IMR-90 (cell line): ENCODE data around the gene KCNQ1. TPM values are rescaled to one million over a fixed set of nuclear protein-coding genes. Genes with fewer than 3 reads are reported as not detected.
A peak's percentile ranks its signal among the peaks of the same experiment; 100 is the strongest.

Source experiments
- ATAC-seq: fragments of 200-7000 bp; cut with Tn5 transposase; 2 replicates; pipeline ENCODE4 v1.9.1; 2020; ENCODE audit warnings: low read depth, mild to moderate bottlenecking, moderate library complexity
- BruUV-seq: library from RNA; stranded (reverse); fragments of 400-500 nt; replicated peaks from 2 replicates; lab custom pipeline; 2021; lab: Mats Ljungman, UMichigan
- CTCF ChIA-PET: fragments of 300-600 bp; formaldehyde crosslinking; extraction: SDS; loops from one replicate; lab custom pipeline; 2021; ENCODE audit warnings: antibody characterized with exemption; lab: Yijun Ruan, JAX
- POLR2A ChIA-PET: fragments of 300-600 bp; sonication (Branson Sonifier 250); formaldehyde crosslinking; loops from one replicate; lab custom pipeline; 2022; ENCODE audit warnings: antibody characterized with exemption; ENCODE audit not compliant: unreplicated experiment; lab: Charles Lee
- DNase-seq: peaks from one replicate; pipeline ENCODE4 v3.0.0; 2013
- H2AFZ ChIP-seq: replicated peaks from 2 replicates; pipeline ENCODE3; 2013; ENCODE audit warnings: low read length, mild to moderate bottlenecking; ENCODE audit not compliant: poor library complexity
- H2AK5ac ChIP-seq: 2 replicates; pipeline ENCODE4 v1.6.1; 2013; ENCODE audit warnings: low read depth, low read length, inconsistent platforms
- H2AK9ac ChIP-seq: replicated peaks from 2 replicates; pipeline ENCODE3; 2013; ENCODE audit warnings: mild to moderate bottlenecking, low read depth, low read length, moderate library complexity; ENCODE audit not compliant: poor library complexity
- H2BK120ac ChIP-seq: 2 replicates; pipeline ENCODE4 v1.6.1; 2013; ENCODE audit warnings: low read depth, low read length, inconsistent platforms
- H2BK15ac ChIP-seq: 3 replicates; pipeline ENCODE4 v1.6.1; 2013; ENCODE audit warnings: low read depth, low read length, inconsistent platforms
- H2BK20ac ChIP-seq: 2 replicates; pipeline ENCODE4 v1.6.1; 2013; ENCODE audit warnings: low read depth, mild to moderate bottlenecking, inconsistent platforms, low read length, moderate library complexity
- H2BK5ac ChIP-seq: 2 replicates; pipeline ENCODE4 v1.6.1; 2013; ENCODE audit warnings: mild to moderate bottlenecking, low read depth, low read length, inconsistent platforms; ENCODE audit not compliant: poor library complexity, severe bottlenecking
- H3K14ac ChIP-seq: replicated peaks from 2 replicates; pipeline ENCODE4 v1.6.1; 2013; ENCODE audit warnings: low read depth, low read length, inconsistent platforms
- H3K18ac ChIP-seq: 2 replicates; pipeline ENCODE4 v1.6.1; 2013; ENCODE audit warnings: low read depth, low read length, control low read depth
- H3K23ac ChIP-seq: 2 replicates; pipeline ENCODE4 v1.6.1; 2013; ENCODE audit warnings: low read depth, low read length, inconsistent platforms
- H3K27ac ChIP-seq: 2 replicates; pipeline ENCODE4 v1.5.1; 2013; ENCODE audit warnings: mild to moderate bottlenecking, control low read depth, low read length; ENCODE audit not compliant: insufficient read depth
- H3K27me3 ChIP-seq: 2 replicates; pipeline ENCODE4 v1.6.1; 2013; ENCODE audit warnings: low read length; ENCODE audit not compliant: control insufficient read depth, insufficient read depth
- H3K36me3 ChIP-seq: 2 replicates; pipeline ENCODE4 v1.6.1; 2013; ENCODE audit warnings: low read length, mixed read lengths; ENCODE audit not compliant: control insufficient read depth, insufficient read depth
- H3K4ac ChIP-seq: 2 replicates; pipeline ENCODE4 v1.6.1; 2013; ENCODE audit warnings: low read depth, low read length, inconsistent platforms
- H3K4me1 ChIP-seq: 2 replicates; pipeline ENCODE4 v1.6.1; 2013; ENCODE audit warnings: low read length, mixed read lengths; ENCODE audit not compliant: control insufficient read depth, insufficient read depth
- H3K4me2 ChIP-seq: 2 replicates; pipeline ENCODE4 v1.6.1; 2013; ENCODE audit warnings: low read depth, mild to moderate bottlenecking, control low read depth, low read length, moderate library complexity
- H3K4me3 ChIP-seq: 2 replicates; pipeline ENCODE4 v1.5.1; 2013; ENCODE audit warnings: low read depth, mild to moderate bottlenecking, control low read depth, low read length, moderate library complexity; ENCODE audit not compliant: insufficient read depth
- H3K56ac ChIP-seq: 2 replicates; pipeline ENCODE4 v1.6.1; 2013; ENCODE audit warnings: low read length, inconsistent platforms; ENCODE audit not compliant: insufficient read depth; ENCODE audit errors: extremely low read depth
- H3K79me1 ChIP-seq, 2 experiments: 2 replicates each; pipeline ENCODE4 v1.6.1; 2013; ENCODE audit warnings: low read length in 2 of 2, inconsistent platforms in 1 of 2, low read depth in 1 of 2
- H3K9ac ChIP-seq: 2 replicates; pipeline ENCODE4 v1.6.1; 2013; ENCODE audit warnings: low read depth, low read length, control low read depth
- H3K9me1 ChIP-seq: 2 replicates; pipeline ENCODE4 v1.6.1; 2013; ENCODE audit warnings: low read length, inconsistent platforms; ENCODE audit not compliant: insufficient read depth
- H3K9me3 ChIP-seq: 2 replicates; pipeline ENCODE4 v1.6.1; 2013; ENCODE audit warnings: low read length; ENCODE audit not compliant: control insufficient read depth, insufficient read depth
- H4K20me1 ChIP-seq: 2 replicates; pipeline ENCODE4 v1.6.1; 2013; ENCODE audit warnings: low read length, inconsistent platforms; ENCODE audit not compliant: insufficient read depth
- H4K5ac ChIP-seq: 2 replicates; pipeline ENCODE4 v1.6.1; 2013; ENCODE audit warnings: mild to moderate bottlenecking, low read depth, low read length, control low read depth
- H4K8ac ChIP-seq, 2 experiments: 2 replicates each; pipeline ENCODE4 v1.6.1; 2013; ENCODE audit warnings: low read depth in 2 of 2, low read length in 2 of 2, control low read depth in 1 of 2, inconsistent platforms in 1 of 2
- H4K91ac ChIP-seq: 2 replicates; pipeline ENCODE4 v1.6.1; 2013; ENCODE audit warnings: low read depth, low read length, inconsistent platforms; ENCODE audit not compliant: insufficient read depth
- BHLHE40 ChIP-seq: fragments of 150-350 bp; IDR thresholded peaks from 2 replicates; pipeline ENCODE4 v1.6.1; 2016; ENCODE audit warnings: mild to moderate bottlenecking, low read depth, low read length
- CEBPB ChIP-seq: IDR thresholded peaks from 2 replicates; pipeline ENCODE4 v1.6.1; 2012; ENCODE audit warnings: low read depth, low read length, improper control_type of control experiment
- FOS ChIP-seq: fragments of 150-350 bp; IDR thresholded peaks from 2 replicates; pipeline ENCODE4 v1.6.1; 2016; ENCODE audit warnings: low read depth, low read length
- MAFK ChIP-seq: IDR thresholded peaks from 2 replicates; pipeline ENCODE4 v1.6.1; 2012; ENCODE audit warnings: low read depth, low read length, improper control_type of control experiment
- MAZ ChIP-seq: IDR thresholded peaks from 2 replicates; pipeline ENCODE4 v1.6.1; 2012; ENCODE audit warnings: low read depth, mild to moderate bottlenecking, low read length, improper control_type of control experiment, moderate library complexity, borderline replicate concordance
- NFE2L2 ChIP-seq: fragments of 150-350 bp; IDR thresholded peaks from 2 replicates; pipeline ENCODE4 v1.6.1; 2016; ENCODE audit warnings: low read depth, mild to moderate bottlenecking, low read length
- POLR2A ChIP-seq: IDR thresholded peaks from 2 replicates; pipeline ENCODE4 v1.6.1; 2012; ENCODE audit warnings: mild to moderate bottlenecking, low read depth, low read length
- RAD21 ChIP-seq: IDR thresholded peaks from 2 replicates; pipeline ENCODE4 v1.6.1; 2012; ENCODE audit warnings: low read length, improper control_type of control experiment
- RCOR1 ChIP-seq: IDR thresholded peaks from 2 replicates; pipeline ENCODE4 v1.6.1; 2012; ENCODE audit warnings: mild to moderate bottlenecking, low read length, improper control_type of control experiment; ENCODE audit not compliant: insufficient replicate concordance
- RFX5 ChIP-seq: IDR thresholded peaks from 2 replicates; pipeline ENCODE4 v1.8.0; 2012; ENCODE audit warnings: low read depth, mild to moderate bottlenecking, low read length, moderate library complexity
- SMC3 ChIP-seq: fragments of 150-350 bp; IDR thresholded peaks from 2 replicates; pipeline ENCODE4 v1.6.1; 2016; ENCODE audit warnings: low read depth, mild to moderate bottlenecking, antibody characterized with exemption, low read length, moderate library complexity
- WGBS, 2 experiments: methylation state at CpG; one replicate each; pipeline versions ENCODE4 v1.1.5 to v1.1.7; 2013; ENCODE audit warnings: missing lambda C conversion rate in 2 of 2; ENCODE audit not compliant: insufficient read length in 1 of 2; ENCODE audit errors: extremely low coverage in 2 of 2; 5-methylcytosine and 5-hydroxymethylcytosine counted together
- dilution Hi-C: fragments of 300-500 bp; cut with HindIII; formaldehyde crosslinking; loops from one replicate; pipeline ENCODE4 v1.14.3; 2018; ENCODE audit warnings: low sequenced_read_pairs; ENCODE audit not compliant: unreplicated experiment
- in situ Hi-C: fragments of 300-500 bp; cut with MboI; formaldehyde crosslinking; loops from 3 replicates; pipeline ENCODE4 v1.14.3; 2019; ENCODE audit warnings: low sequenced_read_pairs, inconsistent platforms, mixed read lengths
- intact Hi-C: fragments of 100-400 bp; cut with micrococcal nuclease; formaldehyde crosslinking; loops from 2 replicates; pipeline ENCODE4 v1.10.0; 2022
- polyA plus RNA-seq, 3 experiments: library from polyadenylated mRNA; depleted of rRNA; stranded (reverse); fragments of >200 nt; gene quantifications; 2 replicates each; pipeline ENCODE4 v1.2.3, GENCODE V29; 2012; ENCODE audit warnings: low replicate concordance in 1 of 3
- total RNA-seq: library from RNA; depleted of rRNA; stranded (reverse); fragments of >200 nt; gene quantifications from 2 replicates; pipeline ENCODE4 v1.2.3, GENCODE V29; 2012
- TF ChIP-seq, protein P1 (sequence below): conservative IDR thresholded peaks from 2 replicates; pipeline ENCODE4 v1.5.1; 2012; ENCODE audit warnings: mild to moderate bottlenecking, low read depth, low read length, improper control_type of control experiment
- TF ChIP-seq, protein P2 (sequence below): fragments of 150-350 bp; IDR thresholded peaks from 2 replicates; pipeline ENCODE4 v1.6.1; 2016; ENCODE audit warnings: low read depth, mild to moderate bottlenecking, low read length, moderate library complexity, borderline replicate concordance

Gene KCNQ1
- total and polyA plus RNA-seq, 2 of the 4 experiments (the other 2 are of a cell fraction) = 0.07 TPM; not detected in 1

DNA sequence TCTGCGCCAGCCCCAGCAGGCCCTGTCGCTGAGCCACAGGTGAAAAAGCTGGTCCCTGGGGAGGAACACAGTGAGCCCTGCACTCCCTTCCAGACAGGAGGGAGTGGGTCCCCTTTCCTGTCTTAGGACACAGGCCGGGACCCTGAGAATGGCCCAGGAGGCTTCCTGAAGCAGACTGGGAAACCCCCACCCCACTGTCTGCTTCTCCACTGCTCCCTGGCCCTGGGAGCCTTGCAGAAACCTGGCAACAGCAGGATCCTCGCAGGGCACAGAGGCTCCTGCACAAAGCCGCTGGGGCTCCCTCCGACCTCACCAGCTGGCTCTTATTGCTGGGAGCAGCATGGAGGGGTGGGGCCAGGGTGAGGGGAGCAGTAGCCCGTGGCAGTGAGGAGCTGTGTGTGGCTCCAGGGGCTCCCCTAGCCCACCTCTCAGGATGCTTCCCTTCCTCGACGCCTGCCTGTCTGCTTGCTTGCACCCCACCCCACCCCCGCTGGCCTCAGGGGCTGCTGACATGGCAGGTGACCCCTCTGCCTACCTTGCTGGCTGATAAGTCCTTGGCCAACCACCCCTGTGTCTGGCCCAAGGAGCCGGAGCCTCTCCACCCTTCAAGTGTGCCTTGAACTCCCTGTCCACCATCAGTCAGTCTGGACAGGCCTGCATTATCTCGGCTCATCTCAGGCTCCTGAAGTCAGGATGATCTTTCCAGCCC, 327.1 kb downstream of the KCNQ1 start:
- Histone ChIP-seq H3K27me3 (peaks cover 6% of the 10 kb centered on the region), H3K14ac (no peak overlapping the region), H2BK15ac (no peak overlapping the region), H3K4me2 (no peak overlapping the region), H4K5ac (no peak overlapping the region), H4K20me1 (no peaks in the 10 kb centered on the region; the same call in 1 of the 2 replicates), H3K36me3 (no peaks in the 10 kb centered on the region), H2AK9ac (peak overlapping the region; percentile 32), H2AK5ac (no peak overlapping the region), H3K4me3 (no peak overlapping the region), H3K4me1 (peaks cover 11% of the 10 kb centered on the region), H3K23ac (no peak overlapping the region), H3K27ac (no peak overlapping the region), H2AFZ (peak overlapping the region; percentile 26), H4K8ac (no peak overlapping the region), H3K9ac (no peak overlapping the region), H2BK5ac (no peak overlapping the region), H3K9me1 (peaks cover 13% of the 10 kb centered on the region; the same call in 1 of the 2 replicates), H3K4ac (no peak overlapping the region), H2BK20ac (no peak overlapping the region), H2BK120ac (no peak overlapping the region), H3K18ac (no peak overlapping the region), H3K56ac (no peak overlapping the region), H3K9me3 (no peaks in the 10 kb centered on the region), H3K79me1 (no peaks in the 10 kb centered on the region), H4K91ac (no peak overlapping the region)
- WGBS, 2 experiments = 70% methylated on average over 2 of the region's 12 CpGs; no CpG with 5 or more reads in 1 of the 2 experiments
- DNase-seq (no peak), ATAC-seq (no peak)
- dilution Hi-C loops (no loop called here), in situ Hi-C loops (no loop called here), intact Hi-C loops (no loop called here)
- ChIA-PET POLR2A (no interaction called here), CTCF (no interaction called here)
- TF ChIP-seq BHLHE40 (no peak), MAZ (no peak), RAD21 (no peak), RFX5 (no peak), NFE2L2 (no peak), SMC3 (no peak), POLR2A (no peak), RCOR1 (no peak), CEBPB (no peak), FOS (no peak), MAFK (no peak)
- TF ChIP-seq, protein P1, sequence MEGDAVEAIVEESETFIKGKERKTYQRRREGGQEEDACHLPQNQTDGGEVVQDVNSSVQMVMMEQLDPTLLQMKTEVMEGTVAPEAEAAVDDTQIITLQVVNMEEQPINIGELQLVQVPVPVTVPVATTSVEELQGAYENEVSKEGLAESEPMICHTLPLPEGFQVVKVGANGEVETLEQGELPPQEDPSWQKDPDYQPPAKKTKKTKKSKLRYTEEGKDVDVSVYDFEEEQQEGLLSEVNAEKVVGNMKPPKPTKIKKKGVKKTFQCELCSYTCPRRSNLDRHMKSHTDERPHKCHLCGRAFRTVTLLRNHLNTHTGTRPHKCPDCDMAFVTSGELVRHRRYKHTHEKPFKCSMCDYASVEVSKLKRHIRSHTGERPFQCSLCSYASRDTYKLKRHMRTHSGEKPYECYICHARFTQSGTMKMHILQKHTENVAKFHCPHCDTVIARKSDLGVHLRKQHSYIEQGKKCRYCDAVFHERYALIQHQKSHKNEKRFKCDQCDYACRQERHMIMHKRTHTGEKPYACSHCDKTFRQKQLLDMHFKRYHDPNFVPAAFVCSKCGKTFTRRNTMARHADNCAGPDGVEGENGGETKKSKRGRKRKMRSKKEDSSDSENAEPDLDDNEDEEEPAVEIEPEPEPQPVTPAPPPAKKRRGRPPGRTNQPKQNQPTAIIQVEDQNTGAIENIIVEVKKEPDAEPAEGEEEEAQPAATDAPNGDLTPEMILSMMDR = no peak
- TF ChIP-seq, protein P2, sequence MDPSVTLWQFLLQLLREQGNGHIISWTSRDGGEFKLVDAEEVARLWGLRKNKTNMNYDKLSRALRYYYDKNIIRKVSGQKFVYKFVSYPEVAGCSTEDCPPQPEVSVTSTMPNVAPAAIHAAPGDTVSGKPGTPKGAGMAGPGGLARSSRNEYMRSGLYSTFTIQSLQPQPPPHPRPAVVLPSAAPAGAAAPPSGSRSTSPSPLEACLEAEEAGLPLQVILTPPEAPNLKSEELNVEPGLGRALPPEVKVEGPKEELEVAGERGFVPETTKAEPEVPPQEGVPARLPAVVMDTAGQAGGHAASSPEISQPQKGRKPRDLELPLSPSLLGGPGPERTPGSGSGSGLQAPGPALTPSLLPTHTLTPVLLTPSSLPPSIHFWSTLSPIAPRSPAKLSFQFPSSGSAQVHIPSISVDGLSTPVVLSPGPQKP = no peak
- no TSS peak for BruUV-seq
